ENCODE results near the gene CPTP.

DNA sequence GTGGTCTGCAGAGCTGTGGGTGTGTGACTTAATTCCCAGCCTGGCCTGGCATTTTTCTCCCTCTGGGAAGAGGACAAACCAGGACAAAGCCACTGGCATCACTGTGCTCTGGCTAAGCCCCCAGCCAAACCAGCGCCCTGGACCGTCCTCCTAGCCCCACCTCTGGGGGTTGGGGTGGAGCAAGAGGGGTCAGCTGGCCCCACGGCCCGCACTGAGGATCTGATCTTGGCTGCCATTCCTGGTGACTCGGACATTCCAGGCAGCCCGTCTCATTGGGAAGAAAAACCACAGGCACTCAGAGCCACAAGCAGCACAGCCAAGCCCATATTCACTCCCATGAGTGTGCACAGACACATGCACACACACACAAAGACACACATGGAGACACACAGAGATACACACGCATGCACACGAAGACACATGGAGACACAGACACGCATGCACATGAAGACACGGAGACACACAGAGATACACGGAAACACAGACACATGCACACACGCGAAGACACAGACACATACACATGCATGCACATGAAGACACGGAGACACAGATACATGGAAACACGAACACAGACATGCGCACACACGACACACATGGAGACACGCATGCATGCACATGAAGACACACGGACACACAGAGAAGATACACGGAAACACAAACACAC, 36.0 kb downstream of the CPTP start:
- TF ChIP-seq, protein P1, sequence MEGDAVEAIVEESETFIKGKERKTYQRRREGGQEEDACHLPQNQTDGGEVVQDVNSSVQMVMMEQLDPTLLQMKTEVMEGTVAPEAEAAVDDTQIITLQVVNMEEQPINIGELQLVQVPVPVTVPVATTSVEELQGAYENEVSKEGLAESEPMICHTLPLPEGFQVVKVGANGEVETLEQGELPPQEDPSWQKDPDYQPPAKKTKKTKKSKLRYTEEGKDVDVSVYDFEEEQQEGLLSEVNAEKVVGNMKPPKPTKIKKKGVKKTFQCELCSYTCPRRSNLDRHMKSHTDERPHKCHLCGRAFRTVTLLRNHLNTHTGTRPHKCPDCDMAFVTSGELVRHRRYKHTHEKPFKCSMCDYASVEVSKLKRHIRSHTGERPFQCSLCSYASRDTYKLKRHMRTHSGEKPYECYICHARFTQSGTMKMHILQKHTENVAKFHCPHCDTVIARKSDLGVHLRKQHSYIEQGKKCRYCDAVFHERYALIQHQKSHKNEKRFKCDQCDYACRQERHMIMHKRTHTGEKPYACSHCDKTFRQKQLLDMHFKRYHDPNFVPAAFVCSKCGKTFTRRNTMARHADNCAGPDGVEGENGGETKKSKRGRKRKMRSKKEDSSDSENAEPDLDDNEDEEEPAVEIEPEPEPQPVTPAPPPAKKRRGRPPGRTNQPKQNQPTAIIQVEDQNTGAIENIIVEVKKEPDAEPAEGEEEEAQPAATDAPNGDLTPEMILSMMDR (IDR thresholded peaks at IDR 0.05; ENCODE audit: borderline replicate concordance, extremely low read depth, low read length, poor library complexity, severe bottlenecking), result no peak
- no peak for TF ChIP-seq EZH2 (IDR thresholded peaks at IDR 0.05; ENCODE audit: borderline replicate concordance, low read depth, low read length, severe bottlenecking)

Data from DND-41 (cell line).